Pons (tissue), 1 donor: ENCODE measurements around the gene EIF2B1.
"Not testable (repeated sequence)": the region's sequence is repeated elsewhere in the genome, so short reads cannot be mapped to it uniquely, and the experiment has no call there.

Experiments
- DNase-seq: peaks from one replicate; pipeline ENCODE4 v3.0.0-alpha.2; 2016; ENCODE audit warnings: low spot score

EIF2B1 gene

DNA sequence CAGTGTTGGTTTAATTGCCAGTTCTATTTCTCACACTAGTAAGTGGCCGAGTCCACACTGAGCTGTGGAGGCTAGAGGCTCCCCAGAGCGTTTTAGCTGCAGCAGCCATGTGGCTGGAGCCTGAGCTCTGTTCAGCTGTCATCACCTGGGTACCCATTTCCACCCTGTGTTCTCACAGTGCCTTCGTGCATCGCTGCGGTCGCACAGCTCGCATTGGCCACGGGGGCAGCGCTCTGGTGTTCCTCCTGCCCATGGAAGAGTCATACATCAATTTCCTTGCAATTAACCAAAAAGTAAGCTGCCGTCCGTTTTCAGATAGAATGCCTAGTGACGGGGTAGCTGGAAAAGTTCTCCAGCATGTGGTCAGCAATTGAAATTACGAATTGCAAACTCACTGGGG, 15.9 kb downstream of the EIF2B1 start:
- DNase-seq, result no peak

DNA sequence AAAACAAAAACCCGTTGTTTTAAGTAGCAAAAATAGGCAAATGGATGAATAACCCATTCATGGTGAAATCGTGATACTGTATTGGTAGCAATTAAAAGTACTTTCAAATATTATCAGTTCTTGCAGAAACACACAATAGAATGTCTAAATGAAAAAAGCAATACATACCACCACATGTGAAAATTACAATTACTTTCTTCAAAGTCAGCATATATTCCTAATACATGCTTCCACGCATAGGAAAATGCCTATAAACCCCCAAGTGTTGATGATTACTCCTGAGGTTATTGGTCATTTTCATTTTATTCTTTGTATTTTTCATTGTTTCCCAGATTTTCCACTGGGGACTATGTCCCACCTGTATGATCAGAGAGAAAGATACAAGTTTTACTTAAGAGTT, 16.3 kb downstream of the EIF2B1 start:
- no peak for DNase-seq

DNA sequence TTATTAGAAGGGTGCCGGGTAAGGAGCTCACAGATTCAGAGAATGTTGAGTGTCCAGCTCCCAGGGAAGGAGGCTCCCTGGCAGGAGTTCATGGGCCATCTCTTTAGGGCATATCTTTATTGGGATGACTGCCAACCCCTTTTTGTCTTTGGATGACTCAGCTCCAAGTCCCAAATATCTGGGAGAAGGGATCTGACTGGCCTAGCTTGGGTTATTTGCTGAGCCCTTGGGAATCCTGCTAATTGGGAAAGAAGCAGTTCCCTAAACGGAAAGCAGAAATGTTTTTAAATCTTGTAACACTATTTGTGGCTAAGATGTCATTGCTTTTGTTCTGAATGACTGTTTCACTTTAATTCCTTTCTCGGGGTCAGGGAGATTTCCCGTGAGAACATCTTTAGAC, 19.0 kb downstream of the EIF2B1 start:
- DNase-seq, result no peak

- DNase-seq, result no peak
Measured at GRCh38 chr12:123614110-123614509, 19.4 kb downstream of the EIF2B1 start.

- DNase-seq, result no peak
Measured at GRCh38 chr12:123608182-123608581, 25.3 kb downstream of the EIF2B1 start.

DNA sequence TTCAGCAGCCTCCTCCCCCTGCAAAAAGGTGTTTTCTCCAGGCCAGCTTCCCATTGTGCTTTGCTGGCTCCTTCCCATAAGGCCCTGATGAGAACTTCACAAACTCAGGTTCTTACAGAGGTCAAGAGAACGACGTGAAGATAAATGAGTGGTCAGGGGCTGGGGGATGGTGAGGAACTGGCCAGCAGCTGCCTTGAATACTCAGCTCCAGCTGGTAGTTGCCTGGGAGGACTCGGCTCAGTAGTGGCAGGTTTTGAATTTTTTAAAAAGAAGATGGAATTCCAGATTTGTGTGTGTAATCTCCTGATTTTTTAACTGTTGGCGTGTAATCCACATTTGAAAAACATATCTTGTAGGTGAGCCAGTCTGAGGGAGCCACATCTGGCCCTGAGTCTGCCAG, 25.7 kb downstream of the EIF2B1 start:
- no peak for DNase-seq

- DNase-seq, result not testable (repeated sequence)
Measured at GRCh38 chr12:123603495-123603894, 30.0 kb downstream of the EIF2B1 start.

DNA sequence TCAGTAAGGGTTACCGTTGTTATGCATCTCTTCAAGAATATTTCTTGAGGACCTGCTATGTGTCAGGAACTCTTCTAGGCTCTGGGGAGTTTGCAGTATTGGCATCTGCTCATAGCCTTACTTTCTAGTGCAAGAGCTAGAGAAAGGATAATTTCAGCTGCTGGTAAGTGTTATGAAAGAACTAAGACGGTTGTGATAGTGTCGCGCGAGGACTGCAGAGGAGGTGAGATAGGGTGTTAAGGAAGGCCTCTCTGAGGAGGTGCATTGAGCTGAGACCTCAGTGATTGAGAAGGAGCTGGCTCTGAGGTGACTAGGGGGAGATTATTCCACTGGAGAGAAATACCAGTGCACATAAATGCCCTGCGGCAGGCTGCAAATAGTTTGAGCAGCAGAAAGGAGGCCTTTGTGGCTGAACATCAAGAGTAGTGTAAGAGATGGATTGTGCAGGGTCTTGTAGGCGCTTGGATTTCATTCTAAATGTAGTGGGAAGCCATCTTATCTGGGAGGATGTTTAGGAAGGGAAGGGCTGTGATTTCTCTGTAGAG, 30.8 kb downstream of the EIF2B1 start:
- no peak for DNase-seq

DNA sequence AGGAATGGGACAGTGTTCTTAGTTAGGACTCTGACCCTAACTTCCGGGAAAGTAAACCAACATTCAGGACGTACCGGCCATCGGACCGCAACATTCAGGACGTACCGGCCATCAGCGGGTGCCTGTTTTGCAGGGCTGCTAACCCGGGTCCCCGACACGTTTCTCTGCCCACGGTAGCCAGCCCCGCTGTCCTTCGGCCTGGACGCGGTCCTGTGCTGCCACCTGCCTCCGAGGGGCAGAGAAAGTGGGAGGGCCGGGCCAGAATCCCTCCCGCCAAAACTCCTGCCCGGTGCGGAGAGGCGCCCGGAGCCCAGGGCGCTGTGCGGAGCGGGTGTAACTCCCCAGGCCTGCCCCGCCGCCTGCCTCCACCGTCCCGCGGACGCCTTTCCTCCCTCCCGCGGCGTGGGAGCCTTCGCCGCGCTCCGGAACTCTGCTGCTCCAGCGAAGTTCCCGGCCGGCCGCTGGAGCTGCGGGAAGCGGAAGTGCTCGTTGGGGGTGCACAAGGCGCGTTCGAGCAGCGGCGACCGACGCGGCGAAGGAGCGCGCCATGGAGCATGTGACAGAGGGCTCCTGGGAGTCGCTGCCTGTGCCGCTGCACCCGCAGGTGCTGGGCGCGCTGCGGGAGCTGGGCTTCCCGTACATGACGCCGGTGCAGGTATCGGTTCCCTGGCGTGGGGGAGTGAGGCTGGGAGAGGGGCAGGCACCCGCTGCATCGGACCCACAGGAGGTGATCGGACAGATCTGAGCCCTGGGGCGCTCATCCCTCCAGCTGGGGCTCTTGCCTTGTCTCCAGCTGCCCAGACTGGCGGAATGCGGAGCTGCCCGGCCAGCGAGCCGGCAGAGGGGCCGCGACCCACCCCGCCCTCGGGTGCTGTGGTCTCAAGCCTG, 31.6 kb downstream of the EIF2B1 start, which contains the start of gene DDX55:
Gene DDX55 (plus strand): TSS at position 498 of the 888 bp plus-strand sequence. CDS start 50 bp downstream, at position 548.
- peak; percentile 71 for DNase-seq

DNA sequence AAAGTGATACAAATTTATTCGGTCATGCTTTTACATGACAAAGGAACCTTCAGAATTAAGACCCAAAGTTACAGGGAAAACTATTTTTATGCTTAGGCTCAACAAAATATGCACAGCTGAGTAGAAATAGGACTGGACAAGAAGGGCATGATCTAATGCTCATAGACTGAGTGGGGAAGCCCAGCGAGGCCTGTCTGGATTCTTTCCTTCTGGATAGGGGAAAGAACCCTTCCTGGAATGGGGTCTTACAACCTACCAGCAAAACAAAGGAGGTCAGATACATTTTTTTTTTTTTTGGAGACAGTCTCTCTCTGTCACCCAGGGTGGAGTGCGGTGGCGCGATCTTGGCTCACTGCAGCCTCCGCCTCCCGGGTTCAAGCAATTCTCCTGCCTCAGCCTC, 33.8 kb downstream of the EIF2B1 start:
- no peak for DNase-seq

GRCh38 chr12:123599310-123599709, 34.2 kb downstream of the EIF2B1 start:
- no peak for DNase-seq

GRCh38 chr12:123598522-123598921, 35.0 kb downstream of the EIF2B1 start:
- DNase-seq, result no peak

GRCh38 chr12:123597100-123597499, 36.4 kb downstream of the EIF2B1 start:
- no peak for DNase-seq

DNA sequence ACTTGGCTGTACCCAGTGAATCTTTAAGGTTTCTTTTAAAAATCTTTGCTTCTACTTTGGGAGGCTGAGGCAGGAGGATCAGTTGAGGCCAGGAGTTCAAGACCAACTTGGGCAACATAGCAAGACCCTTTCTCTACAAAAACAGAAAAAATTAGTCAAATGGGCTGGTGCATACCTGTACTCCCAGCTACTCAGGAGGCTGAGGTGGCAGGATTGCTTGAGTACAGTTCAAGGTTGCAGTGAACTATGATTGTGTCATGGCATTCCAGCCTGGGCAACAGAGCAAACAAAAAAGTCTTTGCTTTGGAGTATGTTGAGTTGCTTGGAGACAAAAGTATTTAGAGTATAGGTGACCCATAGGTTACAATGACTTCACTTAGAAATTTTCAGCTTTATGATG, 37.8 kb downstream of the EIF2B1 start:
- DNase-seq, result no peak

- no peak for DNase-seq
Measured at GRCh38 chr12:123591702-123592481, 41.6 kb downstream of the EIF2B1 start.

- DNase-seq, result no peak
Measured at GRCh38 chr12:123580772-123581171, 52.7 kb downstream of the EIF2B1 start.

- not testable (repeated sequence) for DNase-seq
Measured at GRCh38 chr12:123578829-123579228, 54.7 kb downstream of the EIF2B1 start.

- DNase-seq, result no peak
Measured at GRCh38 chr12:123578243-123578642, 55.2 kb downstream of the EIF2B1 start.

- no peak for DNase-seq
Measured at GRCh38 chr12:123576611-123577010, 56.9 kb downstream of the EIF2B1 start.

DNA sequence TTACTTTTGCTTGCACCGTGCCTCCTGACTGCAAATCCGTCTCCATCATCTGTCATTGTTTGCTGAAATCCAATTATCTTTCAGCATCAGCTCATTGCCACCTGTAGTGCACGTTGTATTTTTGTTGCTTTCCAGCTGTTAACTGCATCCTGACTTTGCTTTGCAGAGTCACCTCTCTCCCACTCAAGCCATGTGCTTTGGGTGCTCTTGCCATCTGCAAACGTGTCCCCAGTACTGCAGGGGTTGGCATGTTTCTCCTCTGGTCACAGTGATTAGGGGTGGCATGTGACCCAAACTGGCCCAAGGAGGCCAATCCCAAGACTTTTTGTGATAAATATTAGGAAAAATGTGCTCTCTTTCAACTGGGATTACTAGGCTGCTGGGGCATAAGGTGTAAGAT, 59.6 kb downstream of the EIF2B1 start:
- DNase-seq, result no peak

- DNase-seq, result no peak
Measured at GRCh38 chr12:123572391-123572790, 61.1 kb downstream of the EIF2B1 start.

GRCh38 chr12:123571343-123571813, 62.1 kb downstream of the EIF2B1 start:
- DNase-seq, result peak; percentile 14
